GM12874 (cell line): ENCODE results near the gene CHST8.

Experiments used
- TF ChIP-seq, protein P1 (sequence below): IDR thresholded peaks from 2 replicates; pipeline ENCODE4 v1.5.1; 2011; ENCODE audit warnings: low read depth, mild to moderate bottlenecking, control low read depth, low read length, moderate library complexity; ENCODE audit not compliant: insufficient read depth

The CHST8 gene

DNA sequence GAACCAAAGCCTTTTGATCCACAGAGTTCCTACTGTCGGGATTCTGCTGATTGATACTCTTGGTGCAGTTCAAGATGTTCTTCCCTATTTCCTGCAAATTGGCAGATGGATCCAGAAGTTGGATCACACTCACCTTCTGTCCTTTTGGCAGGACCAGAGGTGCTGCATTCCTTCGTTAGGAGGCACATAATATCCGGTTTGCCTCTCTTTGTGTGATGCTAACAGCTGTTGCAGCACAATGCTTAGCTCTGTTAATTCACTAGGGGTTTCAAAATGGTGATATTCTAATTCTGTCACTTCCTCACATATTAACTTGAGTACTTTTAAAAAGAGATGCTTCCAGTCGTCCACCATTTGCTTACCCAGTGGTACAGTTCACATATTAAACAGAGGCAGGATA is 15.2 kb upstream of the CHST8 start:
- TF ChIP-seq, protein P1, sequence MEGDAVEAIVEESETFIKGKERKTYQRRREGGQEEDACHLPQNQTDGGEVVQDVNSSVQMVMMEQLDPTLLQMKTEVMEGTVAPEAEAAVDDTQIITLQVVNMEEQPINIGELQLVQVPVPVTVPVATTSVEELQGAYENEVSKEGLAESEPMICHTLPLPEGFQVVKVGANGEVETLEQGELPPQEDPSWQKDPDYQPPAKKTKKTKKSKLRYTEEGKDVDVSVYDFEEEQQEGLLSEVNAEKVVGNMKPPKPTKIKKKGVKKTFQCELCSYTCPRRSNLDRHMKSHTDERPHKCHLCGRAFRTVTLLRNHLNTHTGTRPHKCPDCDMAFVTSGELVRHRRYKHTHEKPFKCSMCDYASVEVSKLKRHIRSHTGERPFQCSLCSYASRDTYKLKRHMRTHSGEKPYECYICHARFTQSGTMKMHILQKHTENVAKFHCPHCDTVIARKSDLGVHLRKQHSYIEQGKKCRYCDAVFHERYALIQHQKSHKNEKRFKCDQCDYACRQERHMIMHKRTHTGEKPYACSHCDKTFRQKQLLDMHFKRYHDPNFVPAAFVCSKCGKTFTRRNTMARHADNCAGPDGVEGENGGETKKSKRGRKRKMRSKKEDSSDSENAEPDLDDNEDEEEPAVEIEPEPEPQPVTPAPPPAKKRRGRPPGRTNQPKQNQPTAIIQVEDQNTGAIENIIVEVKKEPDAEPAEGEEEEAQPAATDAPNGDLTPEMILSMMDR: no peak

DNA sequence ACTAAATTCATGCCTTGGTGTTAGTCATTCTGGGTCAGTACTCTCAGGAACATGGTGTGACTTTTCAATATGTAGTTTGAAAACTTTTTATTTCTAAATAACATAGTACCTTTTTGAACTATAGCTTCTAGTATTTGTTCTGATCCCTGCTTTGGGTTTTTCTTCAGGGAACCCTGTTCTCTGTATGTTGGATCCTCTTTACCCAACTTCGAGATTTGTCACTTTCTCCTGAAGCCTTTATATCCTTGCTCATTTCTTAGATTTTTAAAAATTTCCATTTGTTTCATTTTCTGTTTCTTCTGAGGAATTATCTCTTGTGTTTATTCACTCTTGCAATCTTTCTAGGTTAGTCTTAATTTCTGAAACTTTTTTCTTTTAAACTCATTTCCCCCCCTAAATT is 12.4 kb upstream of the CHST8 start:
- TF ChIP-seq, protein P1: no peak

- TF ChIP-seq, protein P1: no peak
Measured at GRCh38 chr19:33610588-33610987, 11.2 kb upstream of the CHST8 start.

DNA sequence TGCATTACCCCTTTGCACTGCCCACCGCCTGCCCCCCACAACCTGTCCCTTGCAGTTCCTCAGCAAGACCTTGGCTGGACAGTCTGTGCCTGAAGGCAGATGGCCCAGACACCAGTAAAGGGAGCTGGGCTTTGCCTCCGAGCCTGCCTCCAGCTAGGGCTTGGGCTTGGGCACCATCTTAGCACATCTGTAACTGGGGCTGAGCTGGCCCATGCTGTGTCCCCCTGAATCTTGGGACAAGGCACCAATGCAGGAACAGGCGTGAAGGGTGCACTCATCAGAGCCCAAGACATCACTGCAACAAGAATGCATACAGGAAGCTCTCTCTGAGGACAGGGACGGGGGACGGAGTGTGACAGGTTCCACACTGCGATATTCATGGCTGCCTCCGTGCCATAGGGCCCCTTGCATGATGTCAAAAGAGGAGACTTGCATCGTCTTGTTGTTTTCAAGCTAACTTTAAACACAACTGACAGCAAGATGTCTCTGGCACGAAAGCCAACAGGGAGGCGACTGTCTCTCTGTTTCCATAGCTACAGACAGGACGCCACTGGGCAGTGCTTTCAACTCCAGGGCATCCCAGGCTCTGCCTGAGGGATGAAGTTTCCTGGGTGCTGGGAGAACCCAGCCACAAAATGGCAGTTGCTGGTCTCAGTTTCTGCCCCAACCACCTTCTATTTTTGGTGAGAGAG is 8.7 kb upstream of the CHST8 start:
- TF ChIP-seq, protein P1: no peak

GRCh38 chr19:33613620-33614000 is 8.1 kb upstream of the CHST8 start:
- TF ChIP-seq, protein P1: no peak

- TF ChIP-seq, protein P1: no peak
Measured at GRCh38 chr19:33616346-33616745, 5.4 kb upstream of the CHST8 start.

DNA sequence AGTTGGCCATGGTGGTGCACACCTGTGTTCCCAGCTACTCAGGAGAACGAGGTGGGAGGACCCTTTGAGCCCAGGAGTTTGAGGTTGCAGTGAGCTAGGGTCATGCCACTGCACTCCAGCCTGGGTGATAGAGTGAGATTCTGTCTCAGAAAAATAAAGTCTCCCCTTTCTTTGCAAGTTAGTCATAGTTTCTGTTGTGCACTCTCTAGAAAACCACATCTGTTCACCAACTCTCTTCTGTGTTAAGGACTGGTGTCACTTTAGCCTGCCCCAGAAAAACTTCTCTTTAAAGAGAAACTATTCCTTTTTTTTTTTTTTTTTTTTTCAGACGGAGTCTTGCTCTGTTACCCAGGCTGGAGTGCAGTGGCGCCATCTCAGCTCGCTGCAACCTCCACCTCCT is 4.9 kb upstream of the CHST8 start:
- TF ChIP-seq, protein P1: no peak
